GM21723 (cell line): ENCODE results near the gene RNF222.

ENCODE experiments used
- ATAC-seq: cut with Tn5 transposase; IDR thresholded peaks from one replicate; pipeline ENCODE4 v1.9.1; 2021; ENCODE audit warnings: mild to moderate bottlenecking, moderate library complexity; ENCODE audit not compliant: unreplicated experiment

The RNF222 gene, protein sequence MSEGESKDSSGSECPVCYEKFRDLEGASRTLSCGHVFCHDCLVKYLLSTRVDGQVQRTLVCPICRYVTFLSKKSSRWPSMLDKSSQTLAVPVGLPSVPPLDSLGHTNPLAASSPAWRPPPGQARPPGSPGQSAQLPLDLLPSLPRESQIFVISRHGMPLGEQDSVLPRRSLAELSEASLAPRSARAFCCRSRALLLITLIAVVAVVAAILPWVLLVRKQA

GRCh38 chr17:8397636-8398035 is at the start of gene RNF222:
Gene RNF222 (minus strand): TSS chr17:8397827. CDS start chr17:8393461, 4,366 bp downstream.
- no peak for ATAC-seq

GRCh38 chr17:8445536-8445935 is 47.9 kb upstream of the RNF222 start:
- no peak for ATAC-seq

GRCh38 chr17:8444494-8444893 is 46.9 kb upstream of the RNF222 start:
- ATAC-seq = no peak

- ATAC-seq = no peak
Observed at GRCh38 chr17:8443756-8444155, 46.1 kb upstream of the RNF222 start.

DNA sequence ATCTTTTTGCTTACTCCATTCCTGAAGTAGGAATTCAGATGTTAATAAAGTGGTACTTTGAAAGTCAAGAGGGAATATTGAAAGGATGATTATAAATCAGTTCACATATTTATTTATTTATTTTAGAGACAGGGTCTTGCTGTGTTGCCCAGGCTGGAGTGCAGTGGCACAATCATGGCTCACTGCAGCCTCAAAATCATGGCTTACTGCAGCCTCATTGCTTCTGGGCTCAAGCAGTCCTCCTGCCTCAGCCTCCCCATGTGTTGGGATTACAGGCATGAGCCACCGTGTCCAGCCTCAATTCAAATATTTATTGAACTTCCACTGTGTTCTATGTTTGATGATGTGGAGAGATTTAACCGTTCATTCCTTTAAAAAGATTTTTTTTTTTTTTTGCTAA is 44.7 kb upstream of the RNF222 start:
- ATAC-seq = no peak

GRCh38 chr17:8441690-8442089 is 44.1 kb upstream of the RNF222 start:
- no peak for ATAC-seq

DNA sequence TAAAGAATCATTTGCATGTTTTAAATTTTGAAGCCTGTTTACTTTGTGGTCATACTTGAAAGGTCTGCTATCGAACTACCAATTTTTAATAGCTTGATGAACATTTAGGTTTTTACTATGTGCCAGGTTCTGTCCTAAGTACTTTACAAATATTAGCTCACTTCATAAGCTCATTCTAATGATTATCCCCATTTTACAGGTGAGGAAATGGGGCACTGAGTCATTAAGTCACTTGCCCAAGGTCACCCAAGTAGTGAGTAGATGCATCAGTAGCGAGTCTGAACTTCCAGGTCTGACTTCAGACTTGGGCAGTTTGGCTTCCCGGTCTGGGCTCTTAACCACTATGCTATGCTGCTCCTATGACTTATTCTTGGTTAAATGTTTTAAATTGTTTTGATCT is 42.1 kb upstream of the RNF222 start:
- no peak for ATAC-seq

DNA sequence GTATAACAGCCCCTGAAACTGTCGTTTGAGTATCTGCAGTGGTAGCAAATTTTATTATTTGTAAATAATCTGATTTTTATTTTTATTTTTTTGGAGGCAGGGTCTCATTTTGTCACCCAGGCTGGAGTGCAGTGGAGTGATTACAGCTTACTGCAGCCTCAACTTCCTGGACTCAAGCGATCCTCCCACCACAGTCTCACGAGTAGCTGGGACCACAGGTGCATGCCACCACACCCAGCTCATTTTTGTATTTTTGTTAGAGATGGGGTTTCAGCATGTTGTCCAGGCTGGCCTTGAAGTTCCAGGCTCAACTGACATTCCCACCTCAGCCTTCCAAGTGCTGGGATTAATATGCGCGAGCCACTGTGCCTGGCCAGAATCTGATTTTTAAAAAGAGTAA is 40.8 kb upstream of the RNF222 start:
- ATAC-seq = no peak

- ATAC-seq = no peak
Observed at GRCh38 chr17:8436844-8437171, 39.2 kb upstream of the RNF222 start.

- ATAC-seq = peak; percentile 54
Observed at GRCh38 chr17:8436169-8436843, 38.7 kb upstream of the RNF222 start.

- peak; percentile 94 for ATAC-seq
Observed at GRCh38 chr17:8435245-8436168, 37.9 kb upstream of the RNF222 start, which contains the start of gene NDEL1. Gene NDEL1 (plus strand): TSS chr17:8435884. CDS start chr17:8444272, 8,388 bp downstream.

- ATAC-seq = no peak
Observed at GRCh38 chr17:8430966-8431365, 33.3 kb upstream of the RNF222 start.

- ATAC-seq = no peak
Observed at GRCh38 chr17:8426802-8427201, 29.2 kb upstream of the RNF222 start.

DNA sequence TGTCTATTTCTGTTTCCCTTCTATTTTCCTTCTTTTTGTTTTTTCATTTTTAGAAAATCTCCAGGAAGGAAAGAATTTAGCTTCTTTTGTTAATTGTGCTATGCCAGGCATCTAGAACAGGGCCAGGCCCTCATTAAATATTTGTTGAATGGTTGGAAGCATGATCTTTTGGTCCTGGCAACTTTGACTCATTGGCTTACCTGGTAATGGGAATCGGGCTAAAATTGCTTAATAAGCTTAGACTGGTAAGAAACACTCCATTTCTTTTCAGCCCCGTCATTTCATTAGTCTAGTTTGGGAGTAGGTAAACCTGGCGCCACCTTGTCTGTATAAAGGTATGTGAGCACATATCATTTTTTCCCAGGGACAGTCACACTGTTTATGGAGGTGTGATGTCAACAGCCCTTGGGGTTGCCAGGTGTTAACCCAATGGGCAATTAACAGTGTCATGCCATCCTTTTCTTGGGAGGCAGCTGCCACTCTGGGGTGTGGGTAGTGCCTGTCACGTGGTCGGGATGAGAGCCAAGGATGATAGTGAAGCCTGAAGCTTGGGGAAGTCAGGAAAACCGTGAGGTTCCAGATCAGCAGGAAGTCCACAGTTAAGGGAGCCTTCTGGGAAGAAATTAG is 28.6 kb upstream of the RNF222 start:
- no peak for ATAC-seq

DNA sequence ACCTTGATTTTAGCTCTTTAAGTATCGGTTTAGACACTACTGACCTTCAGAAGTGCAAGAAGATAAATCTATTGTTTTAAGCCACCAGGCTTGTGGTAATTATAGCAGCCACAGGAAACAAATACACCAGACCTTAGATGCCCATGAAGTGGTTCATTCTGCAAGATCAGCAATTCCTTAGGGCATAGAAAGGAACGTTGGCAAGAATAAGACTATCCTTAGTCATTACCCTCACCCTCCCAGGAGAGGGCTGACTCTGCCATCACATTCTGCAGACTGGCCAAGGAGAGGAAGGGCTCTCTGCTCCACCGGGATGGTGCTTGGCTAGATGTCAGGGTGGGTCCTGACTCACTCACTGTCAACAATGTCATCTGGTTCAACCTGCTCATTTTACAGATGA is 23.9 kb upstream of the RNF222 start:
- ATAC-seq = no peak

DNA sequence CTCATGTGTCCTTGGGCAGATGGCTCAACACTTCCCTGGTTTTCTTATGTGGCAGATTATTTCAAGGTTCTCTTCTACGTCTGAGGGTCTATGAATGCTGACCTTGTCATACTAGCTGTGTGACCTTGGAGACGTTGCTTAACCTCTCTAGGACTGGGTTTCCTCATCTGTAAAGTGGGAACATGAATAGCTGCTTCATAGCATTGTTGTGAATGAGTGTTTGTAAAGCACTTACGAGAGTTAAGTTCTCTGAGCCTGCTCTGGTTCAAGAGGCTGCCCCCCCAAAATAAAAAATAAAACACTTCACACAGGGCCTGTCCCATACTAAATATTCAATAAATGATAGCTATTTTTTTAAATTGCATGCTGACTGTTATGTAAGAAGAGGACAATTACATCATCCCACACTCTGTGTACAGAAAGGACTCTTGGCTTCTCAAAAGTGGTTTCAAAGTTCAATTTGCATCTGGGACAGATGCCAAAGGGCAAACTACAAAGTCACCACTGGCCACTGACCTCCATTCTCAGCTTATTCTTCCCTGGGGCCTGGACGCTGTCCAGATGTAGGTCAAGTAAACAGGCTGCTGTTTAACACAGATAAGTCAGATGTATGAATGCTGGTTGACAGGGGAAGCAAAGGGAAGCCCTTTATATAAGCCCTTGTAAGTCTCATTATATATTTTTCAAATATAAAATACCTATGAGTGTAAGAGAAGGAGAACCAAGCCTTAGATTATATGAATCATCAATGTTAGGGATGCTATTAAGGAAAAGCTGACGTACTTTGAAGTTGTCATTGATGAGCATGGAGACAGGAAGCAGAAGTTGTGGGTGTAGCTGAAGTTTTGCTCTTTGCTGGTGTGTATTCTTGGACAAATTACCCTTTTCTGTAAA is 22.7 kb upstream of the RNF222 start:
- no peak for ATAC-seq

DNA sequence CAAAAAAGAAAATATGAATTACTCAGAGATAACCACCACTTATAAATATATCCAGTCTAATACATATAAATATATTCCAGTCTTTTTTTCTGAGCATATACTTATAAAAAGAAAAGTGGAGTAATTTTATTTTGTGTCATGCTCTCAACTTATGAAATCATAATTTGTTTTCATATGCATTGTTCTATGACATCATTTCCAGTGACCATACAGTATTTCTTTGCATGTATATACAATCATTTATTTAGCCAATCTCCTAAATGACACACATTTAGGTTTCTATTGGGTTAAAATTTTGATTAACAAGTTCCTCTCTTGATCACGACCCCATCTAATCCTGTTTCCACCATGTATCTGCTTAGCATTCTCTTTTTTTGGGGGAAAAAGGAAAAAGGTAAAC is 21.7 kb upstream of the RNF222 start:
- ATAC-seq = no peak

DNA sequence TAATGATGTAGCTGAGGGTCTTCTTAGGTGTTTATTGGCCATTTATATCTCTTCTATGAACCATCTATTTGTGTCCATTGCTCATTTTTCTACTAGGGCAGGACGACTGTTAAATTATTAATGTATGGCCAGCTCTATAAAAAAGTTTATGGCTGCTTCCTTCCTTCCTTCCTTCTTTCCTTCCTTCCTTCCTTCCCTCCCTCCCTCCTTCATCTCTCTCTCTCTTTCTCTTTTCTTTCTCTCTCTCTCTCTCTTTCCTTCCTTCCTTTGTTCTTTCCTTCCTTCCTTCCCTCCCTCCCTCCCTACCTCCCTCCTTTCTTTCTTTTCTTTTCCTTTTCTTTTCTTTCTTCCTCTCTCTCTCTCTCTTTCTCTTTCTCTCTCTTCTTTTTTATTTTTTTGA is 20.8 kb upstream of the RNF222 start:
- no peak for ATAC-seq

DNA sequence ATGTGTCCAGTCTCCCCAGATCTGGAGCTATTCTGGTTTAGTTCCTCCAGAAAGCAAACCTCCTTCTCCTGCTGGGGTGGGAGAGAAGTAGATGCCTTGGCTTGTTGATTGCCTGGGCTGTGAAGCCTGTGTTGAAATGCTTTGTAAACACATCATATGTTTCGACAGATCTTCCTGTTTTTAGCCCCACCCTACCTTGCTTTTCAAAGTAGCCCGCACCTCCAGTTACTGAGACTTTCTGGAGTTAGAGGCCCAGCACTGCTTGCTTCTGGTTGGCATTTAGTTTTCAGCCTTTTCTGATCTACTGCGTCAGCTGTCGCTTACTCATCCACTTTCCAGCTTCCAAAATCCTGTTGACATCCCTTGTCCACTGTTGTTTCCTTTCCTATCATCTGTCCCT is 20.2 kb upstream of the RNF222 start:
- ATAC-seq = no peak

DNA sequence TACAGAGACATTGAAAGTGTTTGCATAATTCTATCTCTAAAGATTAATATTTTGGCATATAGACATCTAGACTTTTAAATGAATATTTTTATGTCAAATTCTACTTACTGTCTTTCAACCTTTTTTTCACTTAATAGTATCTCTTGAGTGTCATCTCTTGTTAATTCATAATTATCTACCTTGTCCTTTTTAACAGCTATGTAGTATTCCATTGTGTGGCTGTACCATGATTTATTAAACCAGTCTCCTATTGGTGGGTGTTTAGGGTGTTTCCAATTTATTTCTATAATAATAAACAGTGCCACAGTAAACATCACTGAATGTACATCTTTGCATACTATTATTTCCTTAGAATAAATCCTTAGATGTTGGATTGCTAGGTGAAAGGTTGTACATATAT is 16.3 kb upstream of the RNF222 start:
- ATAC-seq = no peak
